Epithelial cell of proximal tubule (primary cell): ENCODE data around the gene ZBTB34. TPM values are rescaled to one million over a fixed set of nuclear protein-coding genes. Genes with fewer than 3 reads are reported as not detected.

Source experiments
- DNase-seq: peaks from one replicate; pipeline ENCODE4 v3.0.0-alpha.2; 2011; ENCODE audit warnings: low read depth
- H3K4me3 ChIP-seq: 2 replicates; pipeline ENCODE4 v1.5.1; 2011; ENCODE audit warnings: low read depth, mild to moderate bottlenecking, low read length
- CTCF ChIP-seq: conservative IDR thresholded peaks from 2 replicates; pipeline ENCODE4 v1.5.1; 2012; ENCODE audit warnings: low read depth, mild to moderate bottlenecking, low read length
- total RNA-seq: library from RNA; depleted of rRNA; stranded (reverse); fragments of >200 nt; gene quantifications from 2 replicates; pipeline ENCODE4 v1.2.3, GENCODE V29; 2015

The ZBTB34 gene
- total RNA-seq, 1 donor from 2014 or later, result 6.5 TPM

GRCh38 chr9:126880947-126881332 is 20.5 kb downstream of the ZBTB34 start:
- DNase-seq, result no peak
- TF ChIP-seq CTCF, result no peak
- H3K4me3 ChIP-seq, result no peak overlapping the region

GRCh38 chr9:126882746-126883145 is 22.3 kb downstream of the ZBTB34 start:
- no peak for DNase-seq
- no peak for TF ChIP-seq CTCF
- no peak overlapping the region for H3K4me3 ChIP-seq

DNA sequence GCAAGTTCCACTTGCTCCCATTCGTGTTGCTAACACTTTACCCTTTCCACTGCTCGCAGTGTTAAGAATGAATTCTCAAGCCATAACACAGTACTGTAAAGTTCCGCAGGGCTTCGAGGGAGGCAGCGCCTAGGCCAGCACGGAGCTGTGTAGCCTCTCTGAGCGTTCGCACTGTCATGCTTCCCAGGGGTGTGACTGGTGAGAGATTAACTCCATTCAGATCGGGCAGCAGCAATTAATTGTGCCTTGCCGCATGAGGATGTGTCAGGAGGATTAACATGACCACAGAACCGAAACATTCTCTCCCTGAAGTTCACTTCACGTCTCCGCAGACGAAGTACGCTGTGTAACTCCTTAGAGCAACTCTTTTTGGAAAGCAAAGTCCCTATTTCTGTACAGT is 23.2 kb downstream of the ZBTB34 start:
- peak; percentile 76 for DNase-seq
- no peak overlapping the region for H3K4me3 ChIP-seq
- TF ChIP-seq CTCF, result no peak

- DNase-seq, result peak; percentile 31
- no peak for TF ChIP-seq CTCF
- H3K4me3 ChIP-seq, result no peak overlapping the region
Measured at GRCh38 chr9:126885131-126885641, 24.7 kb downstream of the ZBTB34 start.

GRCh38 chr9:126886034-126886822 is 25.8 kb downstream of the ZBTB34 start:
- H3K4me3 ChIP-seq, result no peak overlapping the region
- no peak for DNase-seq
- TF ChIP-seq CTCF, result no peak

GRCh38 chr9:126886897-126887296 is 26.5 kb downstream of the ZBTB34 start:
- no peak for TF ChIP-seq CTCF
- DNase-seq, result no peak
- H3K4me3 ChIP-seq, result no peak overlapping the region

DNA sequence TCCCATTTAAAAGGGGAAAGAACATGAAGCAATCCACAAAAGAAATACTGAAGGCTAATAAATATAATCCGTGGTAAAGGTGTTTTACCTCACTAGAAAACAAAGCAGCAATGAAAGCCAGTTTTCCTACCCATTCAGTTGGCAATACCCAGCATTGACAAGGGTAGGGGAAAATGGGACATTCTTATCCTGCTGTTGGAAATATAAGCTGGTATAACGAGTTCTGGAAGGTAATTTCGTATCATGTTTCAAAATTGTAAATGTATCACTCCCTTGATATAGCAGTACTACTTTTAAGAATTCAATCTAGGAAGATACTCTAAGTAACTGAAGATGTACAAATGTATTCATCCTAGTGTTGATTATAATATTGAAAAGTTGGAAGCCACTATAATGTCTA is 31.2 kb downstream of the ZBTB34 start:
- no peak for DNase-seq
- no peak for TF ChIP-seq CTCF
- H3K4me3 ChIP-seq, result no peak overlapping the region
